Measurements from ENCODE around the gene LRP11.

DNA sequence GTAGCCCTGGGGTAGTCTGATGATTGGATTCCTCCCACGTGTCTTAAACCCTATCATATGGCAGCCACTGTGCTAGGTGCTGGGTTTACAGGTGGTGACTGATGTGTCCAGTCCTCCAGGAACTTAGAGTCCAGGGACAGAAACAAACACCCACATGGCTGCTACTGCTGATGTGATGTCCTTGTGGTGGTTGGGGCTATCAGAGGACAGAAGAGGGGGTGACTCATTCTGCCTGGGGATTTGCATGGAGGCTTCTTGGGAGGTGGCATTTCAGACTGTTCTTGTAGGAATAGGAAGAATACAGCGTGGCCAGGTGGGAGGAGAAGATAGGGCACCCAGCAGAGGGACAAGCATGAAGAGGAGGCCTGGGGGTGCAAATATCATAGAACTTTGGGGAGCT lies 48.9 kb upstream of the LRP11 start:
- TF ChIP-seq EZH2 (IDR thresholded peaks at IDR 0.05; ENCODE audit: borderline replicate concordance, low read length): no peak
- TF ChIP-seq, protein P1, sequence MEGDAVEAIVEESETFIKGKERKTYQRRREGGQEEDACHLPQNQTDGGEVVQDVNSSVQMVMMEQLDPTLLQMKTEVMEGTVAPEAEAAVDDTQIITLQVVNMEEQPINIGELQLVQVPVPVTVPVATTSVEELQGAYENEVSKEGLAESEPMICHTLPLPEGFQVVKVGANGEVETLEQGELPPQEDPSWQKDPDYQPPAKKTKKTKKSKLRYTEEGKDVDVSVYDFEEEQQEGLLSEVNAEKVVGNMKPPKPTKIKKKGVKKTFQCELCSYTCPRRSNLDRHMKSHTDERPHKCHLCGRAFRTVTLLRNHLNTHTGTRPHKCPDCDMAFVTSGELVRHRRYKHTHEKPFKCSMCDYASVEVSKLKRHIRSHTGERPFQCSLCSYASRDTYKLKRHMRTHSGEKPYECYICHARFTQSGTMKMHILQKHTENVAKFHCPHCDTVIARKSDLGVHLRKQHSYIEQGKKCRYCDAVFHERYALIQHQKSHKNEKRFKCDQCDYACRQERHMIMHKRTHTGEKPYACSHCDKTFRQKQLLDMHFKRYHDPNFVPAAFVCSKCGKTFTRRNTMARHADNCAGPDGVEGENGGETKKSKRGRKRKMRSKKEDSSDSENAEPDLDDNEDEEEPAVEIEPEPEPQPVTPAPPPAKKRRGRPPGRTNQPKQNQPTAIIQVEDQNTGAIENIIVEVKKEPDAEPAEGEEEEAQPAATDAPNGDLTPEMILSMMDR (IDR thresholded peaks at IDR 0.05; ENCODE audit: low read length): no peak

Data from OCI-LY1 (cell line).